ENCODE results near the gene SLC25A43.

- no peak for TF ChIP-seq CTCF (conservative IDR thresholded peaks at IDR 0.05)
- TF ChIP-seq EZH2 (IDR thresholded peaks at IDR 0.05; ENCODE audit: low read depth) = no peak
Measured at GRCh38 chrX:119482041-119482440, 82.9 kb downstream of the SLC25A43 start.
